GM21515 (cell line): Measurements from ENCODE around the gene DPM1.

ENCODE experiments used
- ATAC-seq: cut with Tn5 transposase; IDR thresholded peaks from one replicate; pipeline ENCODE4 v1.9.1; 2021; ENCODE audit not compliant: unreplicated experiment

The DPM1 gene

GRCh38 chr20:50957798-50958614 lies at the start of gene DPM1:
Gene DPM1, minus strand, starts transcription at chr20:50958532. Its CDS starts 9 bp downstream, at chr20:50958523.
- peak; percentile 80 for ATAC-seq

GRCh38 chr20:51005214-51005613 lies 46.9 kb upstream of the DPM1 start:
- no peak for ATAC-seq

GRCh38 chr20:51004781-51005180 lies 46.4 kb upstream of the DPM1 start:
- no peak for ATAC-seq

GRCh38 chr20:51004305-51004727 lies 46.0 kb upstream of the DPM1 start:
- ATAC-seq: no peak

- ATAC-seq: no peak
Observed at GRCh38 chr20:51003753-51004152, 45.4 kb upstream of the DPM1 start.

GRCh38 chr20:51002633-51003032 lies 44.3 kb upstream of the DPM1 start:
- ATAC-seq: no peak

- no peak for ATAC-seq
Observed at GRCh38 chr20:51001430-51002265, 43.3 kb upstream of the DPM1 start.

- no peak for ATAC-seq
Observed at GRCh38 chr20:50999355-50999754, 41.0 kb upstream of the DPM1 start.

- no peak for ATAC-seq
Observed at GRCh38 chr20:50996901-50997865, 38.9 kb upstream of the DPM1 start.

GRCh38 chr20:50995506-50995905 lies 37.2 kb upstream of the DPM1 start:
- no peak for ATAC-seq

- ATAC-seq: no peak
Observed at GRCh38 chr20:50993876-50994275, 35.5 kb upstream of the DPM1 start.

GRCh38 chr20:50992733-50993457 lies 34.6 kb upstream of the DPM1 start:
- peak; percentile 70 for ATAC-seq

- ATAC-seq: no peak
Observed at GRCh38 chr20:50992336-50992732, 34.0 kb upstream of the DPM1 start.

GRCh38 chr20:50991076-50991475 lies 32.7 kb upstream of the DPM1 start:
- no peak for ATAC-seq

- no peak for ATAC-seq
Observed at GRCh38 chr20:50987493-50988210, 29.3 kb upstream of the DPM1 start.

GRCh38 chr20:50983321-50983720 lies 25.0 kb upstream of the DPM1 start:
- no peak for ATAC-seq

GRCh38 chr20:50982363-50982762 lies 24.0 kb upstream of the DPM1 start:
- ATAC-seq: no peak

GRCh38 chr20:50981714-50982048 lies 23.3 kb upstream of the DPM1 start:
- ATAC-seq: no peak

GRCh38 chr20:50980851-50981713 lies 22.8 kb upstream of the DPM1 start:
- ATAC-seq: no peak
